SHP77 treated with DMSO at 0.1 percent for 48 hours (cell line): ENCODE measurements around the gene SLC50A1.

Experiments used
- DNase-seq: peaks from one replicate; lab custom pipeline; 2025; lab: John Stamatoyannopoulos, UW

Gene SLC50A1

DNA sequence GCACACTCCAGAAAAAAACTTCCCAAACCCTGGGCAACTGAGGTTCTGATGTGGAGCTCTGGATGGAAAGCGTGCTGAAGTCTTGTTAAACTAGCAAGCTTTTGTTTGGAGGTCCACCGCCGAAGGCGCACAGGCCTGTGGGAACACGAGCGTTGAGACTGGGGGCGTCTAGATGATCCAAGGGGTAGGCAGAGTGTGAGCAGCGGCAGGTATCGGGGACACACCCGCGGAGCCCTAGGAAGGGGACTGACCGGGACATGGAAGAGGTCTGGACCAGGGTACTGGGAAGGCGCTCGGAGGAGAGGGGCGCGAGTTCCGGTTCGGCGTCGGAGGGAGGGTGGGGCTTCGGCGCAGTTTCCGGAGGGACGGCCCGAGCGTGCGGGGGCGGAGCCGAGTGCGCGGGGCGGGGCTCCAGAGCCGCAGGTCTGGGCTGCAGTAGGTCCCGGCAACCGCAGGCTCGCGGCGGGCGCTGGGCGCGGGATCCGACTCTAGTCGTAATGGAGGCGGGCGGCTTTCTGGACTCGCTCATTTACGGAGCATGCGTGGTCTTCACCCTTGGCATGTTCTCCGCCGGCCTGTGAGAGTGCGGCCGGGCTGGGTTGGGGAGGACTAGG is at the start of gene SLC50A1:
SLC50A1 (plus strand) TSS at position 438 of the 614 bp plus-strand sequence; CDS start at position 498, 60 bp downstream.
- peak; percentile 93 for DNase-seq

DNA sequence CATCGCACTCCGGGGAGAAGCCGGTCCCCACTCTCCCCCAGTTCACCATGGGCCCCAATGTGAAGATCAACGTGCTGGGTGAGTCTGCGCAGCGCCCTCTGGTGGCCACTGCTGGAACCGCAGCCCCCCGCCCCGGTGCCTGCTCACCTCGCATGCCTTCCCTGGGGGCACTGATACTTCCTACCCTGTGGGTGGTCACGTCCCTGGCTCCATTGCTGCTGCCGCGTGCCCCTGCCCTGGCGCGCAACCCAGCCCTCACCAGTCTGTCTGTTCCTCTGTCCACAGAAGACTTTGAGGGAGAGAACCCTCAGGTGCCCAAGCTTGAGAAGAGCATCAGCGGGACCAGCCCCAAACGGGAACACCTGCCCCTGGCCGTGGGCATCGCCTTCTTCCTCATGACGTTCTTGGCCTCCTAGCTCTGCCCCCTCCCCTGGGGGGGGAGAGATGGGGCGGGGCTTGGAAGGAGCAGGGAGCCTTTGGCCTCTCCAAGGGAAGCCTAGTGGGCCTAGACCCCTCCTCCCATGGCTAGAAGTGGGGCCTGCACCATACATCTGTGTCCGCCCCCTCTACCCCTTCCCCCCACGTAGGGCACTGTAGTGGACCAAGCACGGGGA is 49.4 kb upstream of the SLC50A1 start:
- DNase-seq, result no peak

DNA sequence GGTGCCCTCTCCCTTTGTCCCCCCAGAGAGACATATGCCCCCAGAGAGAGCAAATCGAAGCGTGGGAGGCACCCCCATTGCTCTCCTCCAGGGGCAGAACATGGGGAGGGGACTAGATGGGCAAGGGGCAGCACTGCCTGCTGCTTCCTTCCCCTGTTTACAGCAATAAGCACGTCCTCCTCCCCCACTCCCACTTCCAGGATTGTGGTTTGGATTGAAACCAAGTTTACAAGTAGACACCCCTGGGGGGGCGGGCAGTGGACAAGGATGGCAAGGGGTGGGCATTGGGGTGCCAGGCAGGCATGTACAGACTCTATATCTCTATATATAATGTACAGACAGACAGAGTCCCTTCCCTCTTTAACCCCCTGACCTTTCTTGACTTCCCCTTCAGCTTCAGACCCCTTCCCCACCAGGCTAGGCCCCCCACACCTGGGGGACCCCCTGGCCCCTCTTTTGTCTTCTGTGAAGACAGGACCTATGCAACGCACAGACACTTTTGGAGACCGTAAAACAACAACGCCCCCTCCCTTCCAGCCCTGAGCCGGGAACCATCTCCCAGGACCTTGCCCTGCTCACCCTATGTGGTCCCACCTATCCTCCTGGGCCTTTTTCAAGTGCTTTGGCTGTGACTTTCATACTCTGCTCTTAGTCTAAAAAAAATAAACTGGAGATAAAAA is 48.7 kb upstream of the SLC50A1 start:
- no peak for DNase-seq

DNA sequence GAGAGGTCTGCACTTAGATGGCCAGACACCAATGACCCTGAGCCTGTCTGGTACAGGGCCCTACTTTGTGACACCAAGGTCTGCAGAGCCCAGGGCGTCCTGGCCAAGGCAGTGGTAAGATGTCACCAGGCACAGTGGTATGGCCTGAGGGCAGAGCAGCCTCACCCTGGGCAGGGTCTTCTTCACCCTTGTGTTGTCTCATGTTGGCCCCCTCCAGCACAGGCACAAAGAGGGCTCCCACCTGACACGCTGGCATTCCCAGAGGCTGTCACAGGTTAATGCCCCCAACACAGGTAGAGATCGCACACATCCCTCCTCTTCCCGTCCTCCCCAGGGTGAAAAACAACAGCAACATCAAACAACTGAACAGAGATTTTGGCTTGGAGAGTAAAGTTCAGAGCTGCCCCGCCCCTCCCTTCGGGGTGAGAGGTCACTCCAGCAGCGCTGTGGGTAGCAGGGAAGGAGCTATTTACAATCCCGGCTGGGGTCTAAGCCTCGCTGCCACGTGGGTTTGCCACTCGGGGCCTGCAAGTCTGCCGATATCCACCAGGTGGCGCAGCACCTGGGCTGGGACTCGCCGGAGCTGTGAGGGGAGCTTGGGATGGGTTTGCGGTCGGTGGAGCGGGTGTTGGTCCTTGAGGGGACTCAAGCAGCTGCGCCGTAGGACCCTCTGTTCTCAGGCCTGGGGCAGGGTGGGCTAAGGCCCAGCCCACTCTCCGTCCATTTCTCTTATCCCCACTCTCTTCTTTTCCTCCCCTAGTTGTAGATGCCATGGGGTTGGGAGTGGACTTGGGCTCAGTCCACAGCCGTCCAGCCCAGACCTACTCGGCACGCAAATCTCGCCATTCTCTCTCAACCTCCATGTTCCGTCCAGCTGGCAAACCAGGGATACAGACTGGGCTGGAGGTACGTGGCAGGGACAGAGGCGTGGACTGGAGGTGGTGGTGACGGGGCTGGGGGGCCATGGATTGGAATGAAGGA is 44.3 kb upstream of the SLC50A1 start:
- peak; percentile 81 for DNase-seq

GRCh38 chr1:155092131-155092530 is 43.5 kb upstream of the SLC50A1 start:
- DNase-seq, result no peak

DNA sequence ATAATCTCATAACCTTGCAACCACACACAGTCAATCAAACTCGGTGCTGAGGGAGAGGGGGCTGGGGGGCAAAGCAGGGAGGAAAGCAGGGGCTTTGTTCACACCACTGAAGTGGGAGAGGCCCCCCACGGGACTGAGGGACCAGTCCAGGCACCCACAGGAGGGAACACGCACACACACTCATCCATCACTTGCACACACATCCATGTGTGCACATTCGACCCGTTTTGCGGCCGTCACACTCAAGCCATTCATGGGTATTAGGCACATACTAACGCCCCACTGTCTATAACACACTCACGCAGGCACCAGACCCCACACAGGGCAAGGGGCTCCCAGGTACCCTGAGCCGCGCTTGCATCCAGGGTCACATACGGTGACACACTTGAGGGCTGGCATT is 43.0 kb upstream of the SLC50A1 start:
- DNase-seq, result no peak

GRCh38 chr1:155093911-155094621 is 41.6 kb upstream of the SLC50A1 start:
- DNase-seq, result peak; percentile 91

DNA sequence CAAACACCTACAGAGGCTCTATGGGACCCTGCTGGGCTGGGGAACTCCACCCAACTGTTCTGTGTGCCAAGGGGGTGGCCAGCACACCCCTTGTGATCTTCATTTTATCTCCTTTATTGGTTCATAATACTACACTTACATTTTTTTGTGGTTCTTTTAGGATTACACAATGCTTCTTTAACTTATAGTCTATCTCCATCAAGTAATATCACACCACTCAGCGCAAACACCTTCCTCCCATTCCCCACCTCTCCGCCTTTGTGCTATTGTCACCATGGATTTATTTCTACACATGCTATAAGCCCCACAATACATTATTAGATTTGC is 41.1 kb upstream of the SLC50A1 start:
- no peak for DNase-seq

DNA sequence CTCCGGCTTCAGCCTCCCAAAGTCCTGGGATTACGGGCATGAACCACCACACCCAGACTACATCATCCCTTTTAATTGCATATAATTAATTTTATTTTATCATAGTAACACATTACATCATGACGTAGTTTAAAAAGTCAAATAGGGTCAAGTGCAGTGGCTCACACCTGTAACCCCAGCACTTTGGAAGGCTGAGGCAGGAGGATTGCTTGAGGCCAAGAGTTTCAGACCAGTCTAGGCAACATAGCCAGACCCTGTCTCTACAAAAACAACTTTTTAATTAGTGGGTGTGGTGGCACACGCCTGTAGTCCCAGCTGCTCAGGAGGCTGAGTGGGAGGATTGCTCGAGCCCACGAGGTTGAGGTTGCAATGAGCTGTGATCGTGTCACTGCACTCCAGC is 36.3 kb upstream of the SLC50A1 start:
- DNase-seq, result no peak

DNA sequence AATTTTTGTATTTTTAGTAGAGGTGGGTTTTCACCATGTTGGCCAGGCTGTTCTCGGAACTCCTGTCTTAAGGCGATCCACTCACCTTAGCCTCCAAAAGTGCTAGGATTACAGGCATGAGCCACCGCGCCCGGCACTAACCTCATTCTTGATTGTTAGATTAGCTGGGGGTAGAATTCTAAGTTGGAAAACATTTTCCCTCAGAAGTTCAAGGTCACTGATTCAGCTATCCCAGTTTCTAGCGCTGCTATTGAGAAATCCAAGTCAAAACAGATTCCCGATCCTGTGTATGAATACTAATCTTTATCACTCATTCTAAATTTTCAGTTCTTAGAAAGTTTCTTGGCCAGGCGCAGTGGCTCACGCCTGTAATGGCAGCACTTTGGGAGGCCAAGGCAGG is 32.3 kb upstream of the SLC50A1 start:
- DNase-seq, result no peak

GRCh38 chr1:155104605-155105534 is 30.8 kb upstream of the SLC50A1 start:
- no peak for DNase-seq

GRCh38 chr1:155105604-155106011 is 30.0 kb upstream of the SLC50A1 start:
- DNase-seq, result no peak

- peak; percentile 14 for DNase-seq
Observed at GRCh38 chr1:155106862-155107261, 28.8 kb upstream of the SLC50A1 start.

GRCh38 chr1:155107309-155108264 is 28.1 kb upstream of the SLC50A1 start:
- no peak for DNase-seq

- no peak for DNase-seq
Observed at GRCh38 chr1:155108296-155108695, 27.4 kb upstream of the SLC50A1 start.

DNA sequence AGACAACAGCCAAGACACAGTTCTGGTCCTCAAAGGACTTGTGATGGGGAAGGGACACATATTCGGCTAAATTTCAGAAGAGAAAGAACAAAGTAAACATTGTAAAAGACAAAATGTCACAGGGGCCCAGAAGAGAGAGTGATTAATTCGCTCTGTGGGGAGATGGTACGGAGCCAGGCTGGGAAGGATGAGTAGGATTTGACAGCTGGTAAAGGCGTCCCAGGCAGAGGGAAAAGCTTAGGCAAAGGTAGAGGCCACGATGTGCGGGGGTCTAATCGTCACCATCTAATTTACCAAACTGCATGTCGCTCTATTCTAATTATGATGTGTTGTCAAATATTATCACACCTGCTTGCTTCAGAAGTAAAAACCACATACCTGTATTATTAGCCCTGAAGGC is 25.3 kb upstream of the SLC50A1 start:
- DNase-seq, result no peak

DNA sequence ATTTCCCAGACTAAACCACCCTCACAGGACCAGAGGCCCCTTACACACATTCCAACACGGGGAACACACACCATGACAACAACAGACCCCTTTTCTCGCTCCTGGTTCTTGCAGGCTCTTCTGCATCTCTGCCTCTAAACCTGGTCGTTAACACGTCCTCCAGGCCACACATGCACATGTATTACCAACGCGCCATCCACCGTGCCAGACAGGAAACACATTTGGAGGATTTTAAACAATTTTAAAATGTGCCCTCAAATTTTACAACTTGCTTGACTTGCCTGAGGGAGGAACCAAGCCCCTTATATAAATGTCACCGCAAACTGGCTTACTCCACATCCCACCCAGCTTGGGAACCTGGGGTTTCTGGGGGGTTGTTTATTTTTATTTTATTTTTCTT is 24.8 kb upstream of the SLC50A1 start:
- DNase-seq, result no peak

DNA sequence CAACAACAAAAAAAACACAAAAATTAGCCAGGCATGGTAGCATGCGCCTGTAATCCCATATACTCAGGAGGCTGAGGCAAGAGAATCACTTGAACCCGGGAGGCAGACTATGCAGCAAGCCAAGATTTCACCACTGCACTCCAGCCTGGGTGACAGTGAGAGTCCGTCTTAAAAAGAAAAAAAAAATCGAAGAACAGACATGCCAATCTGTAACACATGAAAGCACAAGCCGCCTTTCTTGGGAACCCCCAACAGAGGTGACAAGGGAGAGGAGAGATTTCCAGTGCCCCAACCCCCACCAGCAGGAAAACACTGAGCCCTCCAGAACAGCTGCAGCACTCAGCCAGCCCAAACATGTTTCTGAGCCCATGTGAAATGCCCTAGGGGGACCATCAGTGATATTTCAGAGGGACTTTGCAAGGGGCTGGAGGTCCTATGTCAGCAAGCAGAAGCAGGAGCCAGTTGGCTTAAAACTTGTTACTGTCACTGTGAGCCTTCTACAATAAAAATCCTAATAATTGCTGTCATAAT is 22.1 kb upstream of the SLC50A1 start:
- DNase-seq, result no peak

DNA sequence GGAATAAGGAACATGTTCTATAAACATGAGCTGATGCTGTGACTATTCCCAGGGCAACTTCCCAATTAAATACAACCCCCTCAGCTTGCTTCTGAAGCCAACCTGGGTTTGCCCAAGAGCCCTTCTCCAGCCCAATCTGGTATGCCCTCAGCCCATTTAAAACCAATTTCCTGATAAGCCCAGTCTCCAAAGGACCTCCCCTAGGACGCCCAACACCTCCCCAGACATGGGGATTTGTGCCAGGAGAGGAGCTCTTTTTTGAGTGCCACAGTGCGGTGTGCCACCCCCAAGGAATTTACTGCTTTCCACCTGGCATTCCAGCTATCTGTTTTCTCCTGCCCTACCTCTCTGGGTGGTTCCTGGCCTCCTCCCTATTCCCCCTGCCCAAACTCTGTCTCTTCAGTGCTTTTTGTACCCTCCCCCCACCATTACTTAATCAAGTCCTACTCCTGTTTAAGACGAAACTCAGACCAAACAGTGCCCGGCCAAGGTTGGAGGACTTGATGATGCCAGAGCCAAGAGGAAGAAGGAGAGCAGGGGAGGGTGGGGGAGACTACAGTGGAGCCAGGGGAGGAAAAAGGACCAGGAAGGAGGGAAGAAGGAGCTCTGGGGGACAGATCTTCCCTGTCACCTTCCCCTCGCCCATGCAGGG is 19.4 kb upstream of the SLC50A1 start:
- no peak for DNase-seq
